ENCODE data around the gene CCER1. TPM values are rescaled to one million over a fixed set of nuclear protein-coding genes. Genes with fewer than 3 reads are reported as not detected.

Gene CCER1
- total RNA-seq, 4 donors from 2014 or later = not detected

DNA sequence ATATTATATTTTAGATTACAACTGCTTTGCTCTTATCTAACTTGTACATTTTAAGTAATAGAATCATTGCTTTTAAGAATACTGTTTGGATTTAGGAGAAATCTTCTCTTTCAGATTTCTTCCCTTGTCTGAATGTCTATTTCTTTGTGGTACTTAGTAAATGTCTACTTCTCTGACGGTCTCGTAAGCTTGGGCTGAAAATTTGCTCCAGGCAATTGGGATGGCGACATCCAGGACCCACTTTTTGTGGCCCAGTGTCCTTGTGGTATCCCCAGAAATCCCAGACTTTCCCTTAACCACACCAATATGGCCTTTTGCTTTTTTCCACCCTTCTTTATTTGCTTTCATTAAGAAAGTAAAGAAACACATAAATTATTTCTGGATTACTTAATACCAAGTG lies 24.0 kb upstream of the CCER1 start:
- ATAC-seq (ENCODE audit: low FRiP score) = no peak
- TF ChIP-seq, protein P1, sequence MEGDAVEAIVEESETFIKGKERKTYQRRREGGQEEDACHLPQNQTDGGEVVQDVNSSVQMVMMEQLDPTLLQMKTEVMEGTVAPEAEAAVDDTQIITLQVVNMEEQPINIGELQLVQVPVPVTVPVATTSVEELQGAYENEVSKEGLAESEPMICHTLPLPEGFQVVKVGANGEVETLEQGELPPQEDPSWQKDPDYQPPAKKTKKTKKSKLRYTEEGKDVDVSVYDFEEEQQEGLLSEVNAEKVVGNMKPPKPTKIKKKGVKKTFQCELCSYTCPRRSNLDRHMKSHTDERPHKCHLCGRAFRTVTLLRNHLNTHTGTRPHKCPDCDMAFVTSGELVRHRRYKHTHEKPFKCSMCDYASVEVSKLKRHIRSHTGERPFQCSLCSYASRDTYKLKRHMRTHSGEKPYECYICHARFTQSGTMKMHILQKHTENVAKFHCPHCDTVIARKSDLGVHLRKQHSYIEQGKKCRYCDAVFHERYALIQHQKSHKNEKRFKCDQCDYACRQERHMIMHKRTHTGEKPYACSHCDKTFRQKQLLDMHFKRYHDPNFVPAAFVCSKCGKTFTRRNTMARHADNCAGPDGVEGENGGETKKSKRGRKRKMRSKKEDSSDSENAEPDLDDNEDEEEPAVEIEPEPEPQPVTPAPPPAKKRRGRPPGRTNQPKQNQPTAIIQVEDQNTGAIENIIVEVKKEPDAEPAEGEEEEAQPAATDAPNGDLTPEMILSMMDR (IDR thresholded peaks at IDR 0.05) = no peak
- no peak for DNase-seq (ENCODE audit: low spot score)

GRCh38 chr12:90978117-90978770 lies 23.3 kb upstream of the CCER1 start:
- TF ChIP-seq, protein P1 (IDR thresholded peaks at IDR 0.05) = peak in 1 of 3 donors; percentile 12
- ATAC-seq (ENCODE audit: low FRiP score) (peak; percentile 80), DNase-seq (ENCODE audit: low spot score) (no peak)

DNA sequence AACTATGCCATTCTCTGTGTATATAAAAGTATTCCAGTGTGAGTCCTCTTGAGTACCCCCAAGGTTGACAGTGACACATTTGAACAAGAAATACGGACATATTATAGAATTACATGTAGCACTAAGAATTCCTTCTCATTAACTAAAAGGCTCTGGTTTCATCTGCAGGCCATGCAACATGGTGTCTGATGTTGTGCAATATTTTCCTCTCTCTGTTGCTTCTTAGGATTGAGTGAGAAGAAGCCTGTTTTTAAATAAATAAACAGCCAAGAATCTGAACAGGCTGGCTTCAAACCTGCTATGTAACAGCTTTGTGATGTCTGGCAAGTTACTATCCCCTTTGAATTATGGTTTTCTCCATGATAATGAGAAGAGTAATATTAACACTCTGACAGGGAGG lies 22.2 kb upstream of the CCER1 start:
- no peak for ATAC-seq (ENCODE audit: low FRiP score)
- DNase-seq (ENCODE audit: low spot score) = no peak
- TF ChIP-seq, protein P1 (IDR thresholded peaks at IDR 0.05) = no peak

GRCh38 chr12:90974286-90974685 lies 19.3 kb upstream of the CCER1 start:
- TF ChIP-seq, protein P1 (IDR thresholded peaks at IDR 0.05) = no peak
- no peak for DNase-seq (ENCODE audit: low spot score)
- ATAC-seq (ENCODE audit: low FRiP score) = no peak

DNA sequence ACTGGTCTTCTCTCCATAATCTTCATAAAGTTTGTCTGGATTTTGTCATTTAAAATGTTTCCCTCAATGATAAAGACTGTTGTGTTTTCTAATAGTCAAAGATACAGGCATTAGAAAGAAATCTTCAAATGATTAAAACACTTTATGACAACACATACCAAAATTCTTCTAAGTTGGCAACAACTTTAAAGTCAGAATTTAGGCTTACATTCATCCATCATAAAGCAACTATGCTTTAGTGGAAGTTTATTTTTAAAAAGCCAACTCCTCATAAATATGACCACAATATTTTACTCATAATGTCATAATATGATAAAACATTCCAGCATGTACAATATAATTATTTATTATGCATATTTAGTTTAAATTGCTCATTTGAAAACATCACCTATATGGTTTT lies 17.2 kb upstream of the CCER1 start:
- no peak for ATAC-seq (ENCODE audit: low FRiP score)
- DNase-seq (ENCODE audit: low spot score) = no peak
- TF ChIP-seq, protein P1 (IDR thresholded peaks at IDR 0.05) = no peak

DNA sequence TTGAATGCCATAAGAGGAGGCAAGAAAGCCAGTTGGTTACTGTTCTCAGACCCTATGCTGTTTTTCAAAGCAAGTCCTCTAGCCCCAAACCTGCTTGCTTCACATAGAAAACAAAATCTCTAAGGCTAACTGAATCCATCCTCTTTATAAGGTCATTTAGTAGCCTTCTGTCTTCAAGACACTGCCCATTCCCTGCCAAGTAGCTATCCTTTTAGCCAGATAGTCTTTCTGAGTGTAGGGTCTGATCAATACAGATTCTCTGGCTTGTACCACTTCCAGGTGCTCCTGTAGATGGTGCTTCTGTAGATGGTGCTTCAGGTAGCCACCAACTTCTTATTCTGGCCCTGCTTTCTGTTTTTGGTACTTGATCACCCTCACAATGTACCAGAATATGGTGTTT lies 15.9 kb upstream of the CCER1 start:
- TF ChIP-seq, protein P1 (IDR thresholded peaks at IDR 0.05) = no peak
- ATAC-seq (ENCODE audit: low FRiP score) = no peak
- no peak for DNase-seq (ENCODE audit: low spot score)

DNA sequence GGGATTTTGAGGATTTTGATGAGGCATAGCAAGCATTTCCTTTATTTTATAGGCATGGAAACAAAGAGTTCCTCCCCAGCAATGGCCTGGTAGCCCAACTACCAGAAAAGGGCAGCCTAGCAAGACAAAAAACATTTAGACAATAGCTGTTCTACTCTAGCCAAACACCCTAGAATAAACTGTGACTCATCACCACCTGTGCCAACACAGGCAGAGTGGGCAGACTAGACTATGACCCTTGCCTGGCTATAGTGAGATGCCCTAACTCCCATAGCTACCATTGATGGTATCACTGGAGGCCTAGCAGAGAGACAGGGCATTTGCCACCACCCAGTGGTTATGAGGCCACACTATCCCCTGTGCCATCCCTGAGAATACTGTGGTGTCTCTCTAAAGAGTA lies 15.5 kb upstream of the CCER1 start:
- DNase-seq (ENCODE audit: low spot score) (no peak), ATAC-seq (ENCODE audit: low FRiP score) (no peak)
- TF ChIP-seq, protein P1 (IDR thresholded peaks at IDR 0.05) = no peak
